HepG2 (cell line): ENCODE data around the gene MARCOL. TPM values are rescaled to one million over a fixed set of nuclear protein-coding genes. Genes with fewer than 3 reads are reported as not detected.

Experiments
- ATAC-seq: fragments of 200-7000 bp; cut with Tn5 transposase; 3 replicates; pipeline ENCODE4 v1.9.1; 2020; ENCODE audit warnings: mild to moderate bottlenecking, moderate library complexity
- BruUV-seq: library from RNA; stranded (reverse); fragments of 400-500 nt; replicated peaks from 2 replicates; lab custom pipeline; 2021; lab: Mats Ljungman, UMichigan
- CTCF ChIA-PET: fragments of 300-600 bp; formaldehyde crosslinking; extraction: SDS; loops from one replicate; lab custom pipeline; 2021; ENCODE audit warnings: low total read pairs, inconsistent platforms, low intra/inter-chr PET ratio; lab: Yijun Ruan, JAX
- POLR2A ChIA-PET: fragments of 350-600 bp; sonication (Branson Sonifier 250); formaldehyde crosslinking; loops from one replicate; lab custom pipeline; 2020; ENCODE audit warnings: antibody characterized with exemption, inconsistent platforms; lab: Yijun Ruan, JAX
- DNase-seq: peaks from one replicate; pipeline ENCODE4 v3.0.0-alpha.2; 2015; ENCODE audit warnings: low spot score
- FAIRE-seq: peaks from 3 replicates; lab custom pipeline; 2011; peaks lifted over from hg19 to GRCh38; lab: Jason Lieb, UNC
- H2AFZ ChIP-seq: one replicate; pipeline ENCODE4 v1.6.1; 2011; ENCODE audit warnings: low read length, inconsistent platforms
- H3K27ac ChIP-seq: fragments of 300-600 bp; 3 replicates; pipeline ENCODE4 v1.8.0; 2011; ENCODE audit warnings: mixed run types, mild to moderate bottlenecking, mixed read lengths, low read length, inconsistent platforms; ENCODE audit not compliant: insufficient read depth; ENCODE audit errors: extremely low read length
- H3K27me3 ChIP-seq, 2 experiments: fragments of 200-600 bp in 1 of 2; 2 replicates in 1 of 2; 3 replicates in 1 of 2; pipeline versions ENCODE4 v1.6.0 to v1.8.0; 2011; ENCODE audit warnings: low read length in 2 of 2, mild to moderate bottlenecking in 2 of 2, moderate library complexity in 2 of 2, inconsistent platforms in 1 of 2; ENCODE audit not compliant: insufficient read depth in 2 of 2, control insufficient read depth in 1 of 2
- H3K36me3 ChIP-seq, 2 experiments: fragments of 200-600 bp in 1 of 2; replicated peaks in 1 of 2; 2 replicates in 1 of 2; 3 replicates in 1 of 2; pipeline versions ENCODE4 v1.5.1 to v1.8.0; 2011; ENCODE audit warnings: low read length in 2 of 2, inconsistent platforms in 1 of 2; ENCODE audit not compliant: insufficient read depth in 2 of 2, control insufficient read depth in 1 of 2
- H3K4me1 ChIP-seq: 2 replicates; pipeline ENCODE4 v1.5.1; 2012; ENCODE audit warnings: low read length, inconsistent platforms; ENCODE audit not compliant: insufficient read depth
- H3K4me2 ChIP-seq: 2 replicates; pipeline ENCODE4 v1.6.0; 2011; ENCODE audit warnings: low read depth, low read length, inconsistent platforms
- H3K4me3 ChIP-seq, 3 experiments: fragments of 200-600 bp in 1 of 3; sonication (generic), shearing (Covaris generic) in 1 of 3; replicated peaks in 1 of 3; 2 replicates each; pipeline ENCODE4 v1.5.1; 2011 to 2016; ENCODE audit warnings: low read length in 3 of 3, inconsistent platforms in 2 of 3, low read depth in 2 of 3, mild to moderate bottlenecking in 2 of 3, control low read depth in 1 of 3, mixed read lengths in 1 of 3; ENCODE audit not compliant: insufficient read depth in 1 of 3
- H3K79me2 ChIP-seq: one replicate; pipeline ENCODE4 v1.6.1; 2011; ENCODE audit warnings: low read length, inconsistent platforms; ENCODE audit not compliant: insufficient read depth
- H3K9ac ChIP-seq: 2 replicates; pipeline ENCODE4 v1.6.0; 2011; ENCODE audit warnings: mild to moderate bottlenecking, low read depth, low read length, inconsistent platforms; ENCODE audit not compliant: insufficient read depth
- H3K9me3 ChIP-seq: 2 replicates; pipeline ENCODE4 v1.5.1; 2012; ENCODE audit warnings: mild to moderate bottlenecking, low read length
- H4K20me1 ChIP-seq: 2 replicates; pipeline ENCODE4 v1.6.0; 2011; ENCODE audit warnings: inconsistent platforms, mild to moderate bottlenecking, low read length, moderate library complexity; ENCODE audit not compliant: insufficient read depth
- ARNT ChIP-seq: fragments of 450-650 bp; IDR thresholded peaks from 2 replicates; pipeline ENCODE4 v1.6.1; 2017
- BHLHE40 ChIP-seq: IDR thresholded peaks from 2 replicates; pipeline ENCODE4 v1.6.1; 2011; ENCODE audit warnings: low read length, improper control_type of control experiment
- FOXO1 ChIP-seq: sonication (generic); formaldehyde crosslinking; IDR thresholded peaks from 2 replicates; pipeline ENCODE4 v1.4.0; 2020; ENCODE audit warnings: missing genetic modification reagents
- KLF13 ChIP-seq: sonication (generic); formaldehyde crosslinking; IDR thresholded peaks from 2 replicates; pipeline ENCODE4 v1.4.0; 2020; ENCODE audit warnings: mild to moderate bottlenecking, missing genetic modification reagents
- MEF2D ChIP-seq: sonication (generic); formaldehyde crosslinking; IDR thresholded peaks from 2 replicates; pipeline ENCODE4 v1.5.1; 2020; ENCODE audit warnings: mild to moderate bottlenecking, missing genetic modification reagents
- RBM22 ChIP-seq: fragments of 200-400 bp; formaldehyde crosslinking; optimal IDR thresholded peaks from 2 replicates; pipeline ENCODE3; 2017; ENCODE audit warnings: mild to moderate bottlenecking, low read length, moderate library complexity
- SRSF4 ChIP-seq: fragments of 200-400 bp; formaldehyde crosslinking; IDR thresholded peaks from one replicate; pipeline ENCODE4 v1.6.1; 2018; ENCODE audit warnings: mild to moderate bottlenecking, low read depth, low read length, moderate library complexity; ENCODE audit not compliant: poor library complexity, severe bottlenecking
- SRSF9 ChIP-seq: fragments of 200-400 bp; formaldehyde crosslinking; IDR thresholded peaks from 2 replicates; pipeline ENCODE4 v1.6.1; 2018; ENCODE audit warnings: borderline replicate concordance, mild to moderate bottlenecking, low read depth, low read length; ENCODE audit not compliant: insufficient read depth, poor library complexity, severe bottlenecking
- ZC3H13 ChIP-seq: sonication (generic); formaldehyde crosslinking; IDR thresholded peaks from 2 replicates; pipeline ENCODE4 v1.8.1; 2023; ENCODE audit warnings: mild to moderate bottlenecking, missing genetic modification reagents, moderate library complexity
- ZNF180 ChIP-seq: sonication (generic); formaldehyde crosslinking; IDR thresholded peaks from 2 replicates; pipeline ENCODE4 v1.4.0; 2020; ENCODE audit warnings: low read depth, missing genetic modification reagents, borderline replicate concordance
- ZNF207 ChIP-seq: fragments of 450-650 bp; IDR thresholded peaks from 2 replicates; pipeline ENCODE4 v1.6.1; 2016; ENCODE audit warnings: antibody characterized with exemption, borderline replicate concordance
- ZNF331 ChIP-seq: sonication (generic); formaldehyde crosslinking; IDR thresholded peaks from 2 replicates; pipeline ENCODE4 v1.4.0; 2020; ENCODE audit warnings: missing genetic modification reagents
- ZNF605 ChIP-seq: sonication (generic); formaldehyde crosslinking; IDR thresholded peaks from 2 replicates; pipeline ENCODE4 v1.8.0; 2022; ENCODE audit warnings: mild to moderate bottlenecking, missing genetic modification reagents
- ZNF816 ChIP-seq: sonication (generic); formaldehyde crosslinking; IDR thresholded peaks from 2 replicates; pipeline ENCODE4 v1.8.0; 2022; ENCODE audit warnings: missing genetic modification reagents, mild to moderate bottlenecking, borderline replicate concordance
- WGBS: methylation state at CpG from one replicate; pipeline ENCODE4 v1.1.6; 2017; ENCODE audit warnings: low lambda C conversion rate; 5-methylcytosine and 5-hydroxymethylcytosine counted together
- in situ Hi-C: cut with HindIII; loops from 2 replicates; pipeline ENCODE4 v1.10.0; 2017; ENCODE audit warnings: low pct_unique_long_range_greater_than_20kb; ENCODE audit not compliant: extremely low pct_ligation_motif_present
- intact Hi-C: fragments of 100-400 bp; cut with micrococcal nuclease; formaldehyde crosslinking; loops from one replicate; pipeline ENCODE4 v1.10.0; 2022; ENCODE audit not compliant: unreplicated experiment
- polyA plus RNA-seq, 8 experiments: library from polyadenylated mRNA; depleted of rRNA in 3 of 8; stranded (reverse) in 7 of 8; unstranded in 1 of 8; fragments of >200 nt; fragmentation: Illumina TruSeq in 4 of 8; extraction: Trizol in 4 of 8; gene quantifications; 2 replicates each; pipeline versions ENCODE4 v1.2.1 to v1.2.3, GENCODE V29; 2011 to 2016; ENCODE audit warnings: low read depth in 4 of 8, missing spikeins in 1 of 8, mixed read lengths in 1 of 8; ENCODE audit not compliant: insufficient read depth in 1 of 8
- total RNA-seq, 5 experiments: library from RNA; depleted of rRNA; stranded (reverse); fragments of >200 nt; fragmentation: Illumina TruSeq; extraction: Trizol; gene quantifications; 2 replicates each; pipeline ENCODE4 v1.2.3, GENCODE V29; 2016; ENCODE audit warnings: low read depth in 1 of 5
- TF ChIP-seq, protein P1 (sequence below): sonication (generic); formaldehyde crosslinking; IDR thresholded peaks from 2 replicates; pipeline ENCODE4 v1.5.0; 2020; ENCODE audit warnings: missing genetic modification reagents
- TF ChIP-seq, protein P2 (sequence below): sonication (generic); formaldehyde crosslinking; IDR thresholded peaks from 2 replicates; pipeline ENCODE4 v1.8.1; 2022; ENCODE audit warnings: mild to moderate bottlenecking, missing genetic modification reagents
- TF ChIP-seq, protein P3 (sequence below): sonication (generic); formaldehyde crosslinking; IDR thresholded peaks from 2 replicates; pipeline ENCODE4 v1.5.0; 2020; ENCODE audit warnings: missing genetic modification reagents
- TF ChIP-seq, protein P4 (sequence below): fragments of 450-650 bp; IDR thresholded peaks from 2 replicates; pipeline ENCODE4 v1.6.1; 2017
- TF ChIP-seq, protein P5 (sequence below): sonication (generic); formaldehyde crosslinking; IDR thresholded peaks from 2 replicates; pipeline ENCODE4 v1.4.0; 2020; ENCODE audit warnings: mild to moderate bottlenecking, missing genetic modification reagents

The MARCOL gene
- total and polyA plus RNA-seq, 2 of the 13 experiments (the other 11 are each of a cell fraction or from before 2014, with no cell fraction given): not detected

DNA sequence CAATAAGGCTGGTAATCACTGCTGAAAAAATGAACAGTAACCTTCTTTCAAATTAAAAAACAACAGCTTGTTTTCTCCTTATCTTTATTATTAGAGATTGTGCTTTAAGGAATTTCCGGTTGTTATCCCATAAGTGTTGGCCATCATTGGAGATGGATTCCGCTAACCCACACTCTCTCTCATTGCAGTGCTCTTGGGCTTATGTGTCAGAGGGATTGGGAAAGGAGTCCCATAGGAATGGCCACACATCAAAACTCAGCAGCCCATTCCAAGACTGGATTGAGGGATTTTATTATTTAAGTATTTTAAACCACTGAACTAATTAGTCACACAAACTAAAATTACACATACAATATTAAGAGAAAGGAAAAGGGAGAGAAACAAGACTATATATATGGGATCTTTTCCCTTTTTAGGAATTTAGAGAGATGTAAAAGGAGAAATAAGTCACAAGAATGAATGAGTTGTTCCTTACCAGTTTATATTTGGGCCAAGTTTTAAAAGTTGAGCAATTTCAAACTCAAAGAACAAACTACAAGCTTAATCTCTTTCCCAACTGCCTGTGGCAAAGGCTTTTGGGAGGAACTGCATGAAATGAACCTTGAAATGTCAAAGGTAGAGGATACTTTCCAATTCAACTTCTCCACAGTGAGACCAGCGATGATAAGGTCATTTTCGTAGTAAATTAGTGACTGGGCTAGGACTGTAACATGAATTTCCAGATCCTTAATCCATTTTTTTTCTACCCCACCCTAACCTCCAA is 33.1 kb upstream of the MARCOL start:
- in situ Hi-C loops (no loop called here), intact Hi-C loops (no loop called here)
- no TSS peak for BruUV-seq
- Histone ChIP-seq H3K36me3 (no peaks in the 10 kb centered on the region), H3K27ac (no peak overlapping the region), H3K4me2 (no peak overlapping the region), H4K20me1 (no peaks in the 10 kb centered on the region), H3K9me3 (no peaks in the 10 kb centered on the region), H3K4me3 (no peak overlapping the region), H3K27me3 (no peaks in the 10 kb centered on the region), H2AFZ (no peak overlapping the region), H3K9ac (no peak overlapping the region), H3K79me2 (no peaks in the 10 kb centered on the region), H3K4me1 (no peaks in the 10 kb centered on the region)
- 20% methylated on average over 4 of the region's 4 CpGs for WGBS
- ATAC-seq (no peak), DNase-seq (no peak), FAIRE-seq (no peak)
- CTCF ChIA-PET: no interaction called here
- POLR2A ChIA-PET: no interaction called here
- TF ChIP-seq KLF13 (no peak), FOXO1 (no peak), ZNF207 (no peak), SRSF4 (no peak), BHLHE40 (no peak), MEF2D (CRISPR knock-in tag) (no peak), SRSF9 (no peak), ZC3H13 (no peak), RBM22 (no peak), ZNF180 (CRISPR knock-in tag) (no peak), ZNF816 (CRISPR knock-in tag) (no peak), ARNT (no peak), ZNF331 (CRISPR knock-in tag) (no peak), ZNF605 (CRISPR knock-in tag) (no peak)
- TF ChIP-seq, protein P1, sequence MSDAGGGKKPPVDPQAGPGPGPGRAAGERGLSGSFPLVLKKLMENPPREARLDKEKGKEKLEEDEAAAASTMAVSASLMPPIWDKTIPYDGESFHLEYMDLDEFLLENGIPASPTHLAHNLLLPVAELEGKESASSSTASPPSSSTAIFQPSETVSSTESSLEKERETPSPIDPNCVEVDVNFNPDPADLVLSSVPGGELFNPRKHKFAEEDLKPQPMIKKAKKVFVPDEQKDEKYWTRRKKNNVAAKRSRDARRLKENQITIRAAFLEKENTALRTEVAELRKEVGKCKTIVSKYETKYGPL: no peak
- TF ChIP-seq, protein P2, sequence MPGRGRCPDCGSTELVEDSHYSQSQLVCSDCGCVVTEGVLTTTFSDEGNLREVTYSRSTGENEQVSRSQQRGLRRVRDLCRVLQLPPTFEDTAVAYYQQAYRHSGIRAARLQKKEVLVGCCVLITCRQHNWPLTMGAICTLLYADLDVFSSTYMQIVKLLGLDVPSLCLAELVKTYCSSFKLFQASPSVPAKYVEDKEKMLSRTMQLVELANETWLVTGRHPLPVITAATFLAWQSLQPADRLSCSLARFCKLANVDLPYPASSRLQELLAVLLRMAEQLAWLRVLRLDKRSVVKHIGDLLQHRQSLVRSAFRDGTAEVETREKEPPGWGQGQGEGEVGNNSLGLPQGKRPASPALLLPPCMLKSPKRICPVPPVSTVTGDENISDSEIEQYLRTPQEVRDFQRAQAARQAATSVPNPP (CRISPR knock-in tag): no peak
- TF ChIP-seq, protein P3, sequence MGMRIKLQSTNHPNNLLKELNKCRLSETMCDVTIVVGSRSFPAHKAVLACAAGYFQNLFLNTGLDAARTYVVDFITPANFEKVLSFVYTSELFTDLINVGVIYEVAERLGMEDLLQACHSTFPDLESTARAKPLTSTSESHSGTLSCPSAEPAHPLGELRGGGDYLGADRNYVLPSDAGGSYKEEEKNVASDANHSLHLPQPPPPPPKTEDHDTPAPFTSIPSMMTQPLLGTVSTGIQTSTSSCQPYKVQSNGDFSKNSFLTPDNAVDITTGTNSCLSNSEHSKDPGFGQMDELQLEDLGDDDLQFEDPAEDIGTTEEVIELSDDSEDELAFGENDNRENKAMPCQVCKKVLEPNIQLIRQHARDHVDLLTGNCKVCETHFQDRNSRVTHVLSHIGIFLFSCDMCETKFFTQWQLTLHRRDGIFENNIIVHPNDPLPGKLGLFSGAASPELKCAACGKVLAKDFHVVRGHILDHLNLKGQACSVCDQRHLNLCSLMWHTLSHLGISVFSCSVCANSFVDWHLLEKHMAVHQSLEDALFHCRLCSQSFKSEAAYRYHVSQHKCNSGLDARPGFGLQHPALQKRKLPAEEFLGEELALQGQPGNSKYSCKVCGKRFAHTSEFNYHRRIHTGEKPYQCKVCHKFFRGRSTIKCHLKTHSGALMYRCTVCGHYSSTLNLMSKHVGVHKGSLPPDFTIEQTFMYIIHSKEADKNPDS: no peak
- TF ChIP-seq, protein P4, sequence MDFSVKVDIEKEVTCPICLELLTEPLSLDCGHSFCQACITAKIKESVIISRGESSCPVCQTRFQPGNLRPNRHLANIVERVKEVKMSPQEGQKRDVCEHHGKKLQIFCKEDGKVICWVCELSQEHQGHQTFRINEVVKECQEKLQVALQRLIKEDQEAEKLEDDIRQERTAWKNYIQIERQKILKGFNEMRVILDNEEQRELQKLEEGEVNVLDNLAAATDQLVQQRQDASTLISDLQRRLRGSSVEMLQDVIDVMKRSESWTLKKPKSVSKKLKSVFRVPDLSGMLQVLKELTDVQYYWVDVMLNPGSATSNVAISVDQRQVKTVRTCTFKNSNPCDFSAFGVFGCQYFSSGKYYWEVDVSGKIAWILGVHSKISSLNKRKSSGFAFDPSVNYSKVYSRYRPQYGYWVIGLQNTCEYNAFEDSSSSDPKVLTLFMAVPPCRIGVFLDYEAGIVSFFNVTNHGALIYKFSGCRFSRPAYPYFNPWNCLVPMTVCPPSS: no peak
- TF ChIP-seq, protein P5, sequence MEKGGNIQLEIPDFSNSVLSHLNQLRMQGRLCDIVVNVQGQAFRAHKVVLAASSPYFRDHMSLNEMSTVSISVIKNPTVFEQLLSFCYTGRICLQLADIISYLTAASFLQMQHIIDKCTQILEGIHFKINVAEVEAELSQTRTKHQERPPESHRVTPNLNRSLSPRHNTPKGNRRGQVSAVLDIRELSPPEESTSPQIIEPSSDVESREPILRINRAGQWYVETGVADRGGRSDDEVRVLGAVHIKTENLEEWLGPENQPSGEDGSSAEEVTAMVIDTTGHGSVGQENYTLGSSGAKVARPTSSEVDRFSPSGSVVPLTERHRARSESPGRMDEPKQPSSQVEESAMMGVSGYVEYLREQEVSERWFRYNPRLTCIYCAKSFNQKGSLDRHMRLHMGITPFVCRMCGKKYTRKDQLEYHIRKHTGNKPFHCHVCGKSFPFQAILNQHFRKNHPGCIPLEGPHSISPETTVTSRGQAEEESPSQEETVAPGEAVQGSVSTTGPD (CRISPR knock-in tag): no peak
